Type B pancreatic cell (in vitro differentiated cells): Measurements from ENCODE around the gene ASTN1. TPM values are rescaled to one million over a fixed set of nuclear protein-coding genes. Genes with fewer than 3 reads are reported as not detected.

Experiments used
- DNase-seq: peaks from one replicate; pipeline ENCODE4 v3.0.0; 2021; ENCODE audit warnings: mixed read lengths; ENCODE audit not compliant: unreplicated experiment; ENCODE audit errors: extremely low spot score
- H3K27ac Mint-ChIP-seq: 2 replicates; pipeline ENCODE4 v1.8.0; 2021; ENCODE audit warnings: mild to moderate bottlenecking, mixed read lengths
- H3K27me3 Mint-ChIP-seq: 2 replicates; pipeline ENCODE4 v1.8.0; 2021; ENCODE audit warnings: mixed read lengths
- H3K36me3 Mint-ChIP-seq: 2 replicates; pipeline ENCODE4 v1.8.0; 2021; ENCODE audit warnings: mixed read lengths
- H3K4me1 Mint-ChIP-seq: one replicate; pipeline ENCODE4 v1.8.0; 2021; ENCODE audit warnings: mixed read lengths; ENCODE audit not compliant: unreplicated experiment
- H3K4me3 Mint-ChIP-seq: 2 replicates; pipeline ENCODE4 v1.8.0; 2021; ENCODE audit warnings: mild to moderate bottlenecking, mixed read lengths
- H3K9me3 Mint-ChIP-seq: 2 replicates; pipeline ENCODE4 v1.8.0; 2021; ENCODE audit warnings: mixed read lengths
- total RNA-seq: library from RNA; stranded (reverse); gene quantifications from 2 replicates; pipeline ENCODE4 v1.2.1, GENCODE V29; 2021; ENCODE audit warnings: low replicate concordance
- TF ChIP-seq, protein P1 (sequence below): fragments of 200-600 bp; sonication (generic); conservative IDR thresholded peaks from 2 replicates; pipeline ENCODE4 v1.5.0; 2021; ENCODE audit warnings: antibody characterized with exemption, mild to moderate bottlenecking

The ASTN1 gene
- total RNA-seq, 1 donor from 2014 or later = 24.9 TPM

GRCh38 chr1:177126267-177126666, 38.2 kb downstream of the ASTN1 start:
- TF ChIP-seq, protein P1, sequence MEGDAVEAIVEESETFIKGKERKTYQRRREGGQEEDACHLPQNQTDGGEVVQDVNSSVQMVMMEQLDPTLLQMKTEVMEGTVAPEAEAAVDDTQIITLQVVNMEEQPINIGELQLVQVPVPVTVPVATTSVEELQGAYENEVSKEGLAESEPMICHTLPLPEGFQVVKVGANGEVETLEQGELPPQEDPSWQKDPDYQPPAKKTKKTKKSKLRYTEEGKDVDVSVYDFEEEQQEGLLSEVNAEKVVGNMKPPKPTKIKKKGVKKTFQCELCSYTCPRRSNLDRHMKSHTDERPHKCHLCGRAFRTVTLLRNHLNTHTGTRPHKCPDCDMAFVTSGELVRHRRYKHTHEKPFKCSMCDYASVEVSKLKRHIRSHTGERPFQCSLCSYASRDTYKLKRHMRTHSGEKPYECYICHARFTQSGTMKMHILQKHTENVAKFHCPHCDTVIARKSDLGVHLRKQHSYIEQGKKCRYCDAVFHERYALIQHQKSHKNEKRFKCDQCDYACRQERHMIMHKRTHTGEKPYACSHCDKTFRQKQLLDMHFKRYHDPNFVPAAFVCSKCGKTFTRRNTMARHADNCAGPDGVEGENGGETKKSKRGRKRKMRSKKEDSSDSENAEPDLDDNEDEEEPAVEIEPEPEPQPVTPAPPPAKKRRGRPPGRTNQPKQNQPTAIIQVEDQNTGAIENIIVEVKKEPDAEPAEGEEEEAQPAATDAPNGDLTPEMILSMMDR = no peak
- no peak overlapping the region for H3K4me3 Mint-ChIP-seq
- DNase-seq = no peak
- H3K27me3 Mint-ChIP-seq = peaks cover 2% of the 10 kb centered on the region
- H3K9me3 Mint-ChIP-seq = peaks cover 5% of the 10 kb centered on the region
- peaks cover 4% of the 10 kb centered on the region for H3K36me3 Mint-ChIP-seq
- no peak overlapping the region for H3K27ac Mint-ChIP-seq
- H3K4me1 Mint-ChIP-seq = no peaks in the 10 kb centered on the region

DNA sequence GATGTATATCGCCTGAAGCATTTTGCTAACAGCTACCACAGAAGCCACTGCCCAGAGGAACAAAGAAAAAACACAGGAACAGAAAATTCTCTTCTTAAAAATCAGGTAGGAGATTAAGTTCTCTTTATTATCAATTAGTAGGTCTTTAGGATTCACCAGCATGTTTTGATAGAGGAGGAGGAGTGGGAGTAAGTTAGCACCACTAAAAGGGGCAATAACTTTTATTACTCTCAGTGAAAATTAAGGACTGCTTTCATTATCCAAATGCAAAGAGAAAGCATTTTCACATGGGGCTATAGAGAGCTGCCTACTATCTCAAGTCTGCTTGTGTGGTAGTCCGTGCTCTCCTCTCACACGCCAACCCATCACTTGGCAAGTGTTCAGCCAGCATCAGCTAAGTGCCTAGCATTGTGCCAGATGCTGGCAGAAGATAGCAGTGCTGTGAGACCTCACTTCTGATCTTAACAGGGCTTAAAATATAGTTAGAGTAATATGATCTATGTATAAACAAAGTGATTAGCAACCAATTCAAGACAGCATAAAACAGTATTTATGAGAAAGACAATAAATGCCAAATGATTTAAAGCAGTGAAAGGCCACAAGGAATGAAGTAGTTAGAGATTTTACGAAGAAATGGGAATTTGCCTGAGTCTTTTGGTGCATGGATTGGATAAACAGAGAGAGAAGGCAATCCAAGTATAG, 39.8 kb downstream of the ASTN1 start:
- peaks cover 5% of the 10 kb centered on the region for H3K9me3 Mint-ChIP-seq
- no peak overlapping the region for H3K27ac Mint-ChIP-seq
- H3K4me3 Mint-ChIP-seq = no peak overlapping the region
- peaks cover 4% of the 10 kb centered on the region for H3K36me3 Mint-ChIP-seq
- TF ChIP-seq, protein P1 = no peak
- no peak for DNase-seq
- H3K27me3 Mint-ChIP-seq = peaks cover 8% of the 10 kb centered on the region
- peaks cover 1% of the 10 kb centered on the region for H3K4me1 Mint-ChIP-seq

DNA sequence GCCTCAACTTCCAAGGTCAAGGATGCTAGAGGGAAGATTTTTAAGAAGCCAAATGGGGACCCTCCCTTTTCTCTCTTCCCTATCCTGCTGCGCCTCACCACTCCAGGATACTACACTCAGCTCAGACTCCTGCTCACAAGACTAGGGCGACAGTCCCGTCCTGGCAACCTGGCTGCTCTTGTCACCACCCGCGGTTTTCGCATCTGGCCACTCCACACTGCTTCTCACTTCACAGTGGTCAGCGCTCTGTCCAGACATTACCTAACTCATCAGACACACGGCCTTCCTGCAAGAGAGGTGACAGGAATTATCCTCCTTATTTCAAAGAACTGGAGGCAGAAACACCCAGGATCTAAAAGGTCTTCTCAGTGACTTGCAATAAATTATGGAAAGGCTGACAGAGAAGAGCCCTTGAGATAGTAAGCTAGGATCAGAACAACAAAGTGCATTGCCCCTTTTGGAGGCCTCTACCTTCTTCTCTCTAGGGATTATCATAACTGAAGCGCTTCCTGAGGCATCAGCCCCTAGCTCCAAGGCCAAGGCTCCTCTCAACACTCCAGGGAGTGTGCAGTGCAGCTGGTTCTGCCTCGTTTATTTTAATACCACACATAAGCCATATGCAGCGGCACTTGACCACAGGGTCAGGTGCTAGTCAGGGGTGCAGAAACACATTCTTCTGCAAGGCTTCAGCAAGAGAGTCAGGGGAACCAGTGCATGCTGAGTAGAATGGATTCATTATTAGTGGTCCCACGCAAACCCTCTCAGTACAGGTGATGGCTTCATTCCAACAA, 41.9 kb downstream of the ASTN1 start:
- no peak for DNase-seq
- H3K4me3 Mint-ChIP-seq = no peak overlapping the region
- H3K4me1 Mint-ChIP-seq = peaks cover 3% of the 10 kb centered on the region
- H3K27me3 Mint-ChIP-seq = peaks cover 10% of the 10 kb centered on the region
- no peaks in the 10 kb centered on the region for H3K9me3 Mint-ChIP-seq
- H3K27ac Mint-ChIP-seq = no peak overlapping the region
- H3K36me3 Mint-ChIP-seq = no peaks in the 10 kb centered on the region
- TF ChIP-seq, protein P1 = no peak

GRCh38 chr1:177119311-177119710, 45.2 kb downstream of the ASTN1 start:
- Mint-ChIP-seq H3K4me3 (no peak overlapping the region), H3K4me1 (peaks cover 3% of the 10 kb centered on the region), H3K9me3 (no peaks in the 10 kb centered on the region), H3K36me3 (no peaks in the 10 kb centered on the region), H3K27me3 (peaks cover 10% of the 10 kb centered on the region), H3K27ac (no peak overlapping the region)
- TF ChIP-seq, protein P1 = no peak
- DNase-seq = no peak

- Mint-ChIP-seq H3K4me3 (no peak overlapping the region), H3K36me3 (no peaks in the 10 kb centered on the region), H3K27me3 (peaks cover 10% of the 10 kb centered on the region), H3K27ac (no peak overlapping the region), H3K9me3 (no peaks in the 10 kb centered on the region), H3K4me1 (peaks cover 3% of the 10 kb centered on the region)
- TF ChIP-seq, protein P1 = no peak
- DNase-seq = no peak
These were observed 45.6 kb downstream of the ASTN1 start for GRCh38 chr1:177118901-177119300.
